ENCODE results near the gene SRI. TPM values are rescaled to one million over a fixed set of nuclear protein-coding genes. Genes with fewer than 3 reads are reported as not detected.

SRI gene
- total RNA-seq, 1 experiment from 2014 or later: 269 TPM

GRCh38 chr7:88176190-88176589, 43.6 kb downstream of the SRI start:
- Histone ChIP-seq H3K27me3 (ENCODE audit: insufficient read depth, low read depth) (no peaks in the 10 kb centered on the region), H3K27ac (no peak overlapping the region), H3K36me3 (ENCODE audit: low read depth) (no peaks in the 10 kb centered on the region), H4K20me1 (ENCODE audit: insufficient read depth) (no peaks in the 10 kb centered on the region), H3K4me2 (no peak overlapping the region), H3F3A (ENCODE audit: insufficient read depth, low read depth) (no peaks in the 10 kb centered on the region), H3K79me2 (ENCODE audit: low read depth) (no peaks in the 10 kb centered on the region), H3K4me3 (no peak overlapping the region), H2AFZ (no peak overlapping the region), H3K9me2 (ENCODE audit: insufficient read depth) (no peaks in the 10 kb centered on the region), H3K4me1 (replicated peaks; ENCODE audit: insufficient read depth) (no peaks in the 10 kb centered on the region), H3K9me3 (ENCODE audit: insufficient read depth, low read depth) (no peaks in the 10 kb centered on the region; the same call in 1 of the 2 replicates)
- TF ChIP-seq EZH2 (IDR thresholded peaks at IDR 0.05; ENCODE audit: low read depth) (no peak), CTCF (conservative IDR thresholded peaks at IDR 0.05) (no peak)
- BruUV-seq (replicated peaks): no TSS peak
- DNase-seq: no peak
- POLR2A ChIA-PET (ENCODE audit: unreplicated experiment): no interaction called here
- intact Hi-C loops (cut with micrococcal nuclease; ENCODE audit: unreplicated experiment): no loop called here
- CTCF ChIA-PET: no interaction called here

- intact Hi-C loops (cut with micrococcal nuclease; ENCODE audit: unreplicated experiment): no loop called here
- Histone ChIP-seq H3K9me2 (ENCODE audit: insufficient read depth) (no peaks in the 10 kb centered on the region), H3K27me3 (ENCODE audit: insufficient read depth, low read depth) (no peaks in the 10 kb centered on the region), H2AFZ (no peak overlapping the region), H3K9me3 (ENCODE audit: insufficient read depth, low read depth) (no peaks in the 10 kb centered on the region), H4K20me1 (ENCODE audit: insufficient read depth) (no peaks in the 10 kb centered on the region), H3K4me1 (replicated peaks; ENCODE audit: insufficient read depth) (no peaks in the 10 kb centered on the region), H3K4me3 (no peak overlapping the region), H3K79me2 (ENCODE audit: low read depth) (no peaks in the 10 kb centered on the region), H3K4me2 (no peak overlapping the region), H3F3A (ENCODE audit: insufficient read depth, low read depth) (no peaks in the 10 kb centered on the region), H3K27ac (no peak overlapping the region), H3K36me3 (ENCODE audit: low read depth) (no peaks in the 10 kb centered on the region)
- CTCF ChIA-PET: no interaction called here
- POLR2A ChIA-PET (ENCODE audit: unreplicated experiment): no interaction called here
- TF ChIP-seq CTCF (conservative IDR thresholded peaks at IDR 0.05) (no peak), EZH2 (IDR thresholded peaks at IDR 0.05; ENCODE audit: low read depth) (no peak)
- no peak for DNase-seq
- BruUV-seq (replicated peaks): no TSS peak
Observed at GRCh38 chr7:88172842-88173241, 47.0 kb downstream of the SRI start.

GRCh38 chr7:88169717-88170320, 50.0 kb downstream of the SRI start:
- H3K4me1 ChIP-seq (replicated peaks; ENCODE audit: insufficient read depth): no peaks in the 10 kb centered on the region
- no peak overlapping the region for H3K27ac ChIP-seq
- no peaks in the 10 kb centered on the region for H4K20me1 ChIP-seq (ENCODE audit: insufficient read depth)
- H2AFZ ChIP-seq: no peak overlapping the region
- no peaks in the 10 kb centered on the region for H3K9me3 ChIP-seq (ENCODE audit: insufficient read depth, low read depth)
- TF ChIP-seq EZH2 (IDR thresholded peaks at IDR 0.05; ENCODE audit: low read depth) (no peak), CTCF (conservative IDR thresholded peaks at IDR 0.05) (peak; percentile 76)
- DNase-seq: no peak
- H3K36me3 ChIP-seq (ENCODE audit: low read depth): no peaks in the 10 kb centered on the region
- H3K79me2 ChIP-seq (ENCODE audit: low read depth): no peaks in the 10 kb centered on the region
- H3K27me3 ChIP-seq (ENCODE audit: insufficient read depth, low read depth): no peaks in the 10 kb centered on the region
- no peaks in the 10 kb centered on the region for H3K9me2 ChIP-seq (ENCODE audit: insufficient read depth)
- H3F3A ChIP-seq (ENCODE audit: insufficient read depth, low read depth): no peaks in the 10 kb centered on the region
- no peak overlapping the region for H3K4me3 ChIP-seq
- POLR2A ChIA-PET (ENCODE audit: unreplicated experiment): interaction anchor here (0.6 to 0.7 kb wide), 4 partner anchors 9 to 306 kb away, joined by 3 to 5 read pairs (median 3); no protein-coding TSS in a partner anchor
- CTCF ChIA-PET: interaction anchor here (0.6 to 1.3 kb wide), 8 partner anchors 16 to 1243 kb away, joined by 3 to 9 read pairs (median 3); no protein-coding TSS in a partner anchor
- BruUV-seq (replicated peaks): no TSS peak
- intact Hi-C loops (cut with micrococcal nuclease; ENCODE audit: unreplicated experiment): loop anchor here (1.0 to 10.0 kb wide), 4 partner anchors 57 to 1452 kb away; no protein-coding TSS in a partner anchor
- H3K4me2 ChIP-seq: no peak overlapping the region

Data from PC-9 (cell line).